GM21717 (cell line): ENCODE results near the gene TAMALIN.

Source experiments
- ATAC-seq: cut with Tn5 transposase; IDR thresholded peaks from one replicate; pipeline ENCODE4 v1.9.1; 2021; ENCODE audit warnings: mild to moderate bottlenecking, moderate library complexity; ENCODE audit not compliant: unreplicated experiment

TAMALIN gene

GRCh38 chr12:51980809-51981127 is 26.0 kb upstream of the TAMALIN start:
- ATAC-seq = no peak

DNA sequence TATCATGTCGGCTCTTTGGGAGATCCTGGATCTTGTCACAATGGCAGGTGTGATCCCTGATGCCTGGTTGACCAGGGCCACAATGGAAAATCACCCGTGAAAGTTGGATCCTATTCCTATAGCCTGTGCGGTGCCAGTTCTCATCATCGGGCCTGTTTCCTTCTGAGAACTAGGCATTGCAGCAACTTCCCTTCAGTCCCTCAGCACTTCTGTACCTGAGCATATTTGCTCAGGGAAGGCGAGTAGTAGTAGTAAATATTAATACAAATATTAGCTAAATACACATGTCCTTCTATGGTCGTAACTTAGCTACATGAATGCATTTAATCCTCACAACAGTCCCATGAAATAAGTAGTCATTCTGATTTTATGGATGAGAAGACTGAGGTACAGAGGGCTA is 22.1 kb upstream of the TAMALIN start:
- ATAC-seq = no peak

DNA sequence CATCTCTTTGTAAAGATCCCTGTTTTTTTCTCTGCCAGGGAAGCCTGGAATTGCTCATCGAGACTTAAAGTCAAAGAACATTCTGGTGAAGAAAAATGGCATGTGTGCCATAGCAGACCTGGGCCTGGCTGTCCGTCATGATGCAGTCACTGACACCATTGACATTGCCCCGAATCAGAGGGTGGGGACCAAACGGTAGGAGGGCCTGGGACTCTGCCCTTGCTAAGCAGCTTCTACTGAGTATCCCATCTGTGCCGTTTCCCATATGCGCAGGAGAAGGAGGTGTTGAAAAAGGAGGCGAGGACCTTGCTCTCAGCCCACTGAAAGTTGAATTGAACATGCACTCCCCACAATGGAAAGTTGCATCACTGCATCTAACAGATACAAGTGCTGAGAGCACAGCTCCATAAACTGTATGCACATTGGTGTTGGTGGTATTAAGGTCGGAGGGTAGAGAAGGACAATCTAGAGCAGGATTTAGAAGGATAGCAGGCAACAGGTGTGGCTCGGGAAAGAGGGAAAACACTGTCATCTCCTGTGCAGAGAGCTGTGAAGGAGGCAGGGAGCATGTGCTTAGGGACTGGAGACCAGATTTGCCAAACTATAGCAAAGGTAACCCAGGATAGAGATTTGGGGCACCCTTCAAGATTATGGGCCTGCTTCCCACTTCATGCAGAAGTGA is 21.5 kb upstream of the TAMALIN start:
- no peak for ATAC-seq

DNA sequence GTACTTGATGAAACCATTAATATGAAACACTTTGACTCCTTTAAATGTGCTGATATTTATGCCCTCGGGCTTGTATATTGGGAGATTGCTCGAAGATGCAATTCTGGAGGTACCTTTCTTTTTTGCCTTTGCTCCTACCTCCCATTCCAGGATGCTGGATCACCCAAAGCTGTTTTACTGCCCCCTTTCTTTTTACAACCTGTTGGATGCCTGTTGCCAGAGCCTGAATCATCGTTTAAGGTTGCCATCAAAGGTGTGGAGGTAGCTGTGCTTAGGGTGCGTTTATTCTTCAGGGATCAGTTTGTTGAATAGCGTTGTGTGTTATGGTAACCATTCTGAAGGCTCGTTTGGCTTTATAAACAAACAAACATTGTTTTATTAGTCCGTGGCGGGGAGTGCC is 19.9 kb upstream of the TAMALIN start:
- ATAC-seq = no peak

DNA sequence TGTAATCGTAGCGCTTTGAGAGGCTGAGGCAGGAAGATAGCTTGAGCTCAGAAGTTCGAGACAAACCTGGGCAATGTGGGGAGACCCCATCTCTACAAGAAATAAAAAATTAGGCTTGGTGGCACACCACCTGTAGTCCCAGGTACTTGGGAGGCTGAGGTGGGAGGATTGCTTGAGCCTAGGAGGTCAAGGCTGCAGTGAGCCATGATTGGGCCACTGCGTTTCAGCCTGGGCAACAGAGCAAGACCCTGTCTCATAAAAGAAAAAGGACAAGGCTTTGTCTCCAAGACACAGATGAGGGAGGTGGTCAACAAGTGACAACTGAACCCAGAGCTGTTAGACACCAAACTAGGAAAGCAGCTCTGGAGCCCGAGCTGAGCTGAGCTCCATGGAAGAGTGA is 14.5 kb upstream of the TAMALIN start:
- ATAC-seq = no peak

DNA sequence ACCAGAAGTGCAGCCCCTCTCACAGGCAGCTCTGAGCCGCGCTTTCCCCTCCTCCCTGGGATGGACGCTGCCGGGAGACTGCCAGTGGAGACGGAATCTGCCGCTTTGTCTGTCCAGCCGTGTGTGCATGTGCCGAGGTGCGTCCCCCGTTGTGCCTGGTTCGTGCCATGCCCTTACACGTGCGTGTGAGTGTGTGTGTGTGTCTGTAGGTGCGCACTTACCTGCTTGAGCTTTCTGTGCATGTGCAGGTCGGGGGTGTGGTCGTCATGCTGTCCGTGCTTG is 12.3 kb upstream of the TAMALIN start:
- no peak for ATAC-seq

- no peak for ATAC-seq
Observed at GRCh38 chr12:51994959-51995358, 11.8 kb upstream of the TAMALIN start.

- ATAC-seq = no peak
Observed at GRCh38 chr12:51997136-51997535, 9.6 kb upstream of the TAMALIN start.

GRCh38 chr12:52003016-52003550 is 3.7 kb upstream of the TAMALIN start:
- no peak for ATAC-seq

GRCh38 chr12:52003591-52003990 is 3.2 kb upstream of the TAMALIN start:
- ATAC-seq = no peak

DNA sequence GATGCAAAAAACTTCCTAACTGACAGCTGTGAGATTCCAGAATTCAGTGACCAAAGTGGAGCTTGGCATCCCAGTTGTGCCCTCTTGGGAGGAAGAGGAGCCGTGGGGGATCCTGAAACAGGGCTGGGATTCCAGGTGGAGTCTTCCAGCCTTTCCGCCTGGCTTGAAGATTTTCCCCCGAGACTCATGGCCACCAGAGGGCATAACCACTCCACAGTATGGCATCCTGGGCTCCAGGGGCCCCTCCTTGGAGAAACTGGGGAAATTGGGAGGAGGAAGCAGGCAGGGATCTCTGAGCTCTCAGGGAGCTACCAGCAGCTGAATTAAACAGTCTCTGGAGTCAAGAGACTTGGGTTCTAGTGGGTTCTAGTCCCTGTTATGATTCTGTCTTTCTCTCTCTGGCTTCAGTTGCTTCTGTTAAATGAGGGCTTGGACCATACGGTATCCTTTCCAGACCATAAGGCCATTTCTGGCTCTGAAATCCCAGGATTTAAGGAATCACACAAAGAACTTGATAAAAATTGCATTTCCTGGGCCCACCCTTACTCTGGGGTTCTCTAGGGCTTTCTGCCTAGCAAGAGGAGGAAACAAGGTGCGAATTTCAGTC is 2.6 kb upstream of the TAMALIN start:
- ATAC-seq = no peak

DNA sequence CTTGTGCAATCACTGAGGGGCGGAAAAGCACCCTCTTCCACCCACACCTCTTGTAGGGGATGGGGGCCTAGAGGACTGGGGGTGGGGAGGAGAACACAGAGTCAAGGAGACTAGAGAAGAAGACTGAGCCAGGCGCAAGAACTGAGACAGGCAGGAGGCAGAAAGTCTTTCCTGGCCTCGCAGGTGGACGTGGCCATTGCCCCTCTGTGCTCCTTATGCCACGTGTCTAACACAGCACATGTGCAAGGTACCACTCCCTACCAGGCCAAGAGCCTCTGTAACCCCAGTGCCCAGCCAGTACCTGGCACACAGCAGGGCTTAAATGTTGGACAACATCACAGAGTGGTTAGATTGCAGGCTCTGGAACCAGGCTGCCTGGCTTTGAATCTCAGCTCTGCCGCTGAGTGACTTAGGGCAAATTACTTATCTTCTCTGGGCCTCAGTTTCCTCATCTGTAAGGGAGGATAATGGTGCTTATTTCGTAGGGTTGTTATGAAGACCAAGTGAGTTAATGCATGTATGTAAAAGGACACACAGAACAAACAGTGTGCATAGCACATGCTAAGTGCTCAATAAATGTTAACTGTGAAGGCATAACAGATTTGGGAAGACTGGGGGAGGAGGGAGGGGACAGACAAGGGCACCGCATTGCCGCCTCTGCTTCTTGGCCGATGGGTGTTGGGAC is 1.4 kb upstream of the TAMALIN start:
- ATAC-seq = no peak

GRCh38 chr12:52005903-52006703 is 643 bp upstream of the TAMALIN start:
- peak; percentile 59 for ATAC-seq

DNA sequence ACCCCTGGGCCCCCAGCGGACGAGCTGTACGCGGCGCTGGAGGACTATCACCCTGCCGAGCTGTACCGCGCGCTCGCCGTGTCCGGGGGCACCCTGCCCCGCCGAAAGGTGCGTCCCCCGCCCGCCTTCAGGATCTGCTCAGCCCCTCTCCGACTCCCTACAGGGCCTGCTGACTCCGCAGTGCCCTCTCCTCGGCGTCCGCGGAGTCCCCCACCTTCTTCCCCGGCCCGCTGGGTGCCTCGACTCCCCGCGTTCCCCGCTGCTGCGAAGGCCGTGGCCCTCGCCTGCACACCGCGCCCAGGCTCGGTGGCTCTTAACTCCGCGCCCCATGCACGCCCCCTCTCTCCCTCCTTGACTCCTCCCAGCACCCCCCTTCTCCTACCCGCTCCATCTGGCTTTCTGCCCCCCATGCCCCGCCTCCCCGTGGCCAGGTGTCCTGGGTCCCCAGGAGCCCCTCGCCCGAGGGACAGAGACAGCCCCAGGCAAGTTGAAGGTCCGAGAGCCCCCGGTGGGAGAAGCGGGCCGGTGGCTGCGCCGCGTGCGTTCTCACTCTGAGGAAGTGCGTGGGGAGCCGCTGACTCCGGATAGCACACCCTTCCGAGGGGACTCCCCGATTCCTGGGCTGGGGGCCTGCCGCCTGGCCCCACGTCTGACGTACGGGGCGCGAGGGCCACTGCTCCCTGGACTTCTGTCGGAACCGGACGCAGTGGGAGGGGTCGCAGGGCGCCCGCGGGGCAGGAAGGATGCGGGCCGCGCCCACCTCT is 594 bp downstream of the TAMALIN start:
- no peak for ATAC-seq

DNA sequence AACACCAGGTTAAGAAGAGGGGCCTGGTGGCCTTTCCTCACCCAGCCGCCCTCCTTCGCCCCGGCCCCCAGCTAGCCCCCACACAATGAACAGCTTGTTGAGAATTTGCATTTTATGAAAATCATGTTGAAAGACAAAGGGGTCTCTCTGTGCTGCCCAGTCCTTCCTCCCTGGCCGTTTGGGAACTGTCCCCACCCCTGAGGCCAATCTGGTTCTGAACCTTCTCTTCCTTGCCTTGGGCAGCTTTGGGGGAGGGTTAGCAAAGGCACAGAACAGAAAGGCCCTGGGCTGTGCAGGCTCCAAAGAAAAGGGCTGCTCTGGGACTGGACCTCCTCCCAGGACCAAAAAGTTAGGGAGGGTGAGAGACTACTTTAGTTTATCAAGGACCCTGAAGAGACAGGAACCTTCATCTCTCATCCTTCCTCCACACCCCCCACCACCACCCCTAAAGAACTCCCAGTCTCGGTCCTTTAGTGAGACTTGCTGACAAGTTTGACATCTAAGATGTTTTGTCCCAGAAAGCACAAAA is 1.3 kb downstream of the TAMALIN start:
- no peak for ATAC-seq

DNA sequence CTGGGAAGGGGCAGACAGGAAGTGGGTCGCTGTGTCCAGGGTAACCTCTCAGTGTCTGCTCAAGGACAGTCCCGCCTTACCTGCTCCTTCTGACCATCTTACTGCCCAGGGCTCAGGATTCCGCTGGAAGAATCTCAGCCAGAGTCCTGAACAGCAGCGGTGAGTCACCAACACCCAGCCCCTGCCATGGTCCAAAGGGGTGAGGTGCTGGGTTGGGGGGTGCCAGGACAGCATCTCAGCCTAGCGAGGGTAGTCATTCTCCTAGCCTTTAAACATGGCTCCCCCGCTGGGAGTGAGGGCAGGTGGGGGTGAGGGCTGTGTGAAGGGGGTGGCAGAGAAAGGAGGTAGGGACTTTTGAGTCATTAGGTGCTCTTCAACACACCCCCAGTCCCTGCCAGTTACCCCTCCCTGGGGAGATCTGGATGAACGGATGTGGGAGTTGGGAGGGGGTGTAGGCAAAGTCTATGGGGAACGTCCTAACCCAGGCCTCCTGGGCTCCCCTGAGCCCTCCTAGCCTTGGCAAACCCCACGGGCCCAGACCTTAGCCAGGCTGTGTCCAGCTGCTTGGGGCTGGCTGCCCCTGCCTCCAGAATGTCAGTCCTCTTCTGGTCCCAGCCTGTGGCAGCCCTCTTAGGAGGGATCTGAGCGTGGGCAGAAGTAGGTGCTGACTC is 2.5 kb downstream of the TAMALIN start:
- no peak for ATAC-seq

- ATAC-seq = no peak
Observed at GRCh38 chr12:52010152-52010622, 3.4 kb downstream of the TAMALIN start.

DNA sequence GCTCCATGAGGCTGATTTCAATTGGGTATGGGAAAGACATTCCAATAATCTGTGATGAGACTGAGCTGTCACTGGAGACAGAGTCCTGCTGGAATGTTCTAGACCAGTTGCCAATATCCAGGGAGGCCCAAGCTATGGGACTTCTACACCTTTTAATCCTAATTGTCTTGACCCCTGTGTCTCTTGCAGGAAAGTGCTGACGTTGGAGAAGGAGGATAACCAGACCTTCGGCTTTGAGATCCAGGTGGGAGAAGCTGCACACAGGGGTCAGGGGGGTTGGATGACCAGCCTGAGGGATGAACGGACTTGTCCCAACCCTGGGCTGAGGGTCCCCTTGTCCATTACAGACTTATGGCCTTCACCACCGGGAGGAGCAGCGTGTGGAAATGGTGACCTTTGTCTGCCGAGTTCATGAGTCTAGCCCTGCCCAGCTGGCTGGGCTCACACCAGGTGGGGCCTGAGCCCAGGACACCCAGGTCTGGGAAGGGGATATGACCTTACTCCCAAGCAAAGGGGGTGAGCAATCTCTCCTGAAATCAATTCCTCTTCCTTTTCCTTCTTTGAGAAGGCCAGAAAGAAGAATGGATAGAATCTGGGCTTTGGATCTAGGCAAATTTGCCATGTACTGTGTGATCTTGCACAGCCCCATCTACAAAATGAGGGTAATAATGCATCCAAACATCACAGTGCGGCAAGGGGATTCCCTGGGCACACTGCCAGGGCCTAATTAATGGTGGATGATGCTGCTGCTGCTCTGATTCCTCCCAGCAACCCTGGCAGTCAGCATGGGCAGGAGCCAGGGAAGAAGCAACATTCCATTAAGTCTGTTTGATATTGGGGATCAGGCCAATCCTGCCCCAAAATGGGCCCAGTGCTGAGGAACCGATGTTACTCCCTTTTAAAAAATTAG is 4.2 kb downstream of the TAMALIN start:
- no peak for ATAC-seq
